HEK293 (cell line): ENCODE data around the gene PEAR1.

Experiments
- BCL11A ChIP-seq: fragments of 450-650 bp; formaldehyde crosslinking; IDR thresholded peaks from 2 replicates; pipeline ENCODE4 v1.5.1; 2016; ENCODE audit warnings: low read depth, missing biosample characterization, missing genetic modification characterization
- CTCF ChIP-seq: fragments of 450-650 bp; formaldehyde crosslinking; IDR thresholded peaks from 2 replicates; pipeline ENCODE4 v1.5.1; 2016; ENCODE audit warnings: missing biosample characterization, missing genetic modification characterization
- SETDB1 ChIP-seq: IDR thresholded peaks from one replicate; pipeline ENCODE4 v1.6.1; 2017; ENCODE audit warnings: mild to moderate bottlenecking, low read length, moderate library complexity, mixed read lengths; ENCODE audit not compliant: insufficient read length
- TSHZ1 ChIP-seq: fragments of 450-650 bp; formaldehyde crosslinking; IDR thresholded peaks from 2 replicates; pipeline ENCODE4 v1.5.1; 2016; ENCODE audit warnings: missing biosample characterization, missing genetic modification characterization, borderline replicate concordance
- ZNF18 ChIP-seq: fragments of 450-650 bp; formaldehyde crosslinking; IDR thresholded peaks from 2 replicates; pipeline ENCODE4 v1.5.1; 2016; ENCODE audit warnings: missing biosample characterization, missing genetic modification characterization
- ZNF274 ChIP-seq, 2 experiments: fragments of 200-500 bp in 1 of 2; fragments of 450-650 bp in 1 of 2; sonication (Bioruptor generic) in 1 of 2; formaldehyde crosslinking in 1 of 2; IDR thresholded peaks; 2 replicates each; pipeline versions ENCODE4 v1.5.1 to v1.6.1; 2014 to 2016; ENCODE audit warnings: borderline replicate concordance in 1 of 2, inconsistent platforms in 1 of 2, low read length in 1 of 2, missing biosample characterization in 1 of 2, missing genetic modification characterization in 1 of 2
- ZNF560 ChIP-seq: fragments of 450-650 bp; formaldehyde crosslinking; IDR thresholded peaks from 2 replicates; pipeline ENCODE4 v1.5.1; 2017; ENCODE audit warnings: missing biosample characterization, missing genetic modification characterization, borderline replicate concordance
- ZNF747 ChIP-seq: fragments of 450-650 bp; formaldehyde crosslinking; IDR thresholded peaks from 2 replicates; pipeline ENCODE4 v1.5.1; 2016; ENCODE audit warnings: missing biosample characterization, missing genetic modification characterization

GRCh38 chr1:156898161-156898566, 4.6 kb downstream of the PEAR1 start:
- TF ChIP-seq ZNF274 (IDR thresholded peaks at IDR 0.05; ENCODE audit: low read length) (no peak), ZNF274 (tag by site-specific recombination; IDR thresholded peaks at IDR 0.05; ENCODE audit: borderline replicate concordance) (no peak), BCL11A (tag by site-specific recombination) (no peak), ZNF18 (tag by site-specific recombination) (no peak), CTCF (tag by site-specific recombination) (no peak), TSHZ1 (no peak), SETDB1 (no peak), ZNF747 (tag by site-specific recombination) (no peak), ZNF560 (tag by site-specific recombination) (no peak)
